ENCODE results near the gene SELENOK. TPM values are rescaled to one million over a fixed set of nuclear protein-coding genes. Genes with fewer than 3 reads are reported as not detected.
A peak's percentile ranks its signal among the peaks of the same experiment; 100 is the strongest.
"Not testable (repeated sequence)": the region's sequence is repeated elsewhere in the genome, so short reads cannot be mapped to it uniquely, and the experiment has no call there.

The SELENOK gene
- total and polyA plus RNA-seq, 4 donors = 44.0 to 115 (median 78.6) TPM

- intact Hi-C loops (cut with DNase I); H3K4me1 ChIP-seq (ENCODE audit: control insufficient read depth in 1 of 2, insufficient read depth in 2 of 2, low read length in 2 of 2); H3K27me3 ChIP-seq (ENCODE audit: control insufficient read depth in 1 of 2, insufficient read depth in 2 of 2, low read length in 1 of 2); H3K4me3 ChIP-seq (ENCODE audit: low read length in 2 of 2); H3K9me3 ChIP-seq (ENCODE audit: control insufficient read depth, low read length); H3K27ac ChIP-seq (ENCODE audit: low read depth in 1 of 2, low read length in 2 of 2); DNase-seq; ATAC-seq (ENCODE audit: low FRiP score); H3K36me3 ChIP-seq (ENCODE audit: control insufficient read depth in 1 of 2, insufficient read depth in 2 of 2, low read length in 1 of 2): not testable (repeated sequence)
- WGBS, 2 donors = 74 to 80% methylated on average over 26 to 30 of the region's 30 CpGs
Observed at GRCh38 chr3:53927208-53927872, 35.7 kb upstream of the SELENOK start.

- no peak overlapping the region for H3K27ac ChIP-seq (ENCODE audit: low read depth in 1 of 2, low read length in 2 of 2)
Observed at GRCh38 chr3:53921296-53921695, 29.6 kb upstream of the SELENOK start.

GRCh38 chr3:53919741-53920140, 28.1 kb upstream of the SELENOK start:
- Histone ChIP-seq H3K27ac (ENCODE audit: low read depth in 1 of 2, low read length in 2 of 2) (no peak overlapping the region), H3K9me3 (ENCODE audit: control insufficient read depth, low read length) (no peaks in the 10 kb centered on the region), H3K4me3 (ENCODE audit: low read length in 2 of 2) (no peak overlapping the region), H3K27me3 (ENCODE audit: control insufficient read depth in 1 of 2, insufficient read depth in 2 of 2, low read length in 1 of 2) (peaks cover 0 to 2% of the 10 kb centered on the region in 2 donors), H3K36me3 (ENCODE audit: control insufficient read depth in 1 of 2, insufficient read depth in 2 of 2, low read length in 1 of 2) (no peaks in the 10 kb centered on the region), H3K4me1 (ENCODE audit: control insufficient read depth in 1 of 2, insufficient read depth in 2 of 2, low read length in 2 of 2) (no peaks in the 10 kb centered on the region)
- ATAC-seq (ENCODE audit: low FRiP score) (no peak), DNase-seq (no peak)
- 88 to 91% methylated on average over 2 of the region's 2 CpGs for WGBS, 2 donors
- intact Hi-C loops (cut with DNase I) = no loop called here

More at GRCh38 chr3:53921296-53921695, 29.6 kb upstream of the SELENOK start:
- H3K9me3 ChIP-seq (ENCODE audit: control insufficient read depth, low read length) = no peaks in the 10 kb centered on the region
- ATAC-seq (ENCODE audit: low FRiP score) = no peak
- H3K4me1 ChIP-seq (ENCODE audit: control insufficient read depth in 1 of 2, insufficient read depth in 2 of 2, low read length in 2 of 2) = no peaks in the 10 kb centered on the region
- intact Hi-C loops (cut with DNase I) = no loop called here
- H3K4me3 ChIP-seq (ENCODE audit: low read length in 2 of 2) = no peak overlapping the region
- H3K27me3 ChIP-seq (ENCODE audit: control insufficient read depth in 1 of 2, insufficient read depth in 2 of 2, low read length in 1 of 2) = peaks cover 0 to 2% of the 10 kb centered on the region in 2 donors
- DNase-seq = no peak
- no peaks in the 10 kb centered on the region for H3K36me3 ChIP-seq (ENCODE audit: control insufficient read depth in 1 of 2, insufficient read depth in 2 of 2, low read length in 1 of 2)
- 57 to 58% methylated on average over 1 of the region's 1 CpG for WGBS, 2 donors

- intact Hi-C loops (cut with DNase I) = no loop called here
- Histone ChIP-seq H3K27me3 (ENCODE audit: control insufficient read depth in 1 of 2, insufficient read depth in 2 of 2, low read length in 1 of 2) (no peaks in the 10 kb centered on the region), H3K4me3 (ENCODE audit: low read length in 2 of 2) (no peak overlapping the region), H3K27ac (ENCODE audit: low read depth in 1 of 2, low read length in 2 of 2) (no peak overlapping the region), H3K36me3 (ENCODE audit: control insufficient read depth in 1 of 2, insufficient read depth in 2 of 2, low read length in 1 of 2) (no peaks in the 10 kb centered on the region), H3K9me3 (ENCODE audit: control insufficient read depth, low read length) (peaks cover 2% of the 10 kb centered on the region), H3K4me1 (ENCODE audit: control insufficient read depth in 1 of 2, insufficient read depth in 2 of 2, low read length in 2 of 2) (no peaks in the 10 kb centered on the region)
- DNase-seq (no peak), ATAC-seq (ENCODE audit: low FRiP score) (no peak)
- 90 to 93% methylated on average over 8 of the region's 8 CpGs for WGBS, 2 donors
Observed at GRCh38 chr3:53913401-53913800, 21.7 kb upstream of the SELENOK start.

GRCh38 chr3:53902711-53903110, 11.1 kb upstream of the SELENOK start:
- Histone ChIP-seq H3K36me3 (ENCODE audit: control insufficient read depth in 1 of 2, insufficient read depth in 2 of 2, low read length in 1 of 2) (no peaks in the 10 kb centered on the region), H3K27me3 (ENCODE audit: control insufficient read depth in 1 of 2, insufficient read depth in 2 of 2, low read length in 1 of 2) (no peaks in the 10 kb centered on the region), H3K27ac (ENCODE audit: low read depth in 1 of 2, low read length in 2 of 2) (no peak overlapping the region), H3K4me1 (ENCODE audit: control insufficient read depth in 1 of 2, insufficient read depth in 2 of 2, low read length in 2 of 2) (no peaks in the 10 kb centered on the region), H3K4me3 (ENCODE audit: low read length in 2 of 2) (no peak overlapping the region), H3K9me3 (ENCODE audit: control insufficient read depth, low read length) (no peaks in the 10 kb centered on the region)
- no peak for DNase-seq
- ATAC-seq (ENCODE audit: low FRiP score) = no peak
- WGBS, 2 donors = 76 to 80% methylated on average over 5 of the region's 5 CpGs
- intact Hi-C loops (cut with DNase I) = no loop called here

GRCh38 chr3:53902067-53902466, 10.4 kb upstream of the SELENOK start:
- Histone ChIP-seq H3K27me3 (ENCODE audit: control insufficient read depth in 1 of 2, insufficient read depth in 2 of 2, low read length in 1 of 2) (no peaks in the 10 kb centered on the region), H3K4me3 (ENCODE audit: low read length in 2 of 2) (no peak overlapping the region), H3K4me1 (ENCODE audit: control insufficient read depth in 1 of 2, insufficient read depth in 2 of 2, low read length in 2 of 2) (no peaks in the 10 kb centered on the region), H3K27ac (ENCODE audit: low read depth in 1 of 2, low read length in 2 of 2) (no peak overlapping the region), H3K36me3 (ENCODE audit: control insufficient read depth in 1 of 2, insufficient read depth in 2 of 2, low read length in 1 of 2) (no peaks in the 10 kb centered on the region), H3K9me3 (ENCODE audit: control insufficient read depth, low read length) (no peaks in the 10 kb centered on the region)
- intact Hi-C loops (cut with DNase I) = no loop called here
- WGBS, 2 donors = 0 to 4% methylated on average over 1 of the region's 1 CpG
- DNase-seq (no peak), ATAC-seq (ENCODE audit: low FRiP score) (no peak)

GRCh38 chr3:53900666-53901331, 9.1 kb upstream of the SELENOK start:
- no peaks in the 10 kb centered on the region for H3K36me3 ChIP-seq (ENCODE audit: control insufficient read depth in 1 of 2, insufficient read depth in 2 of 2, low read length in 1 of 2)
- H3K27ac ChIP-seq (ENCODE audit: low read depth in 1 of 2, low read length in 2 of 2) = no peak overlapping the region
- H3K4me1 ChIP-seq (ENCODE audit: control insufficient read depth in 1 of 2, insufficient read depth in 2 of 2, low read length in 2 of 2) = no peaks in the 10 kb centered on the region
- H3K9me3 ChIP-seq (ENCODE audit: control insufficient read depth, low read length) = no peaks in the 10 kb centered on the region
- no peak for DNase-seq
- no peak for ATAC-seq (ENCODE audit: low FRiP score)
- intact Hi-C loops (cut with DNase I) = no loop called here
- WGBS, 2 donors = 84 to 85% methylated on average over 2 of the region's 2 CpGs
- no peaks in the 10 kb centered on the region for H3K27me3 ChIP-seq (ENCODE audit: control insufficient read depth in 1 of 2, insufficient read depth in 2 of 2, low read length in 1 of 2)
- no peak overlapping the region for H3K4me3 ChIP-seq (ENCODE audit: low read length in 2 of 2)

- no peak overlapping the region for H3K27ac ChIP-seq (ENCODE audit: low read depth in 1 of 2, low read length in 2 of 2)
- WGBS, 2 donors = 50 to 57% methylated on average over 2 of the region's 2 CpGs
- DNase-seq = no peak
- no peaks in the 10 kb centered on the region for H3K4me1 ChIP-seq (ENCODE audit: control insufficient read depth in 1 of 2, insufficient read depth in 2 of 2, low read length in 2 of 2)
- intact Hi-C loops (cut with DNase I) = no loop called here
- no peak for ATAC-seq (ENCODE audit: low FRiP score)
- no peaks in the 10 kb centered on the region for H3K36me3 ChIP-seq (ENCODE audit: control insufficient read depth in 1 of 2, insufficient read depth in 2 of 2, low read length in 1 of 2)
- H3K4me3 ChIP-seq (ENCODE audit: low read length in 2 of 2) = no peak overlapping the region
- no peaks in the 10 kb centered on the region for H3K27me3 ChIP-seq (ENCODE audit: control insufficient read depth in 1 of 2, insufficient read depth in 2 of 2, low read length in 1 of 2)
- no peaks in the 10 kb centered on the region for H3K9me3 ChIP-seq (ENCODE audit: control insufficient read depth, low read length)
Observed at GRCh38 chr3:53899750-53900149, 8.1 kb upstream of the SELENOK start.

- H3K27me3 ChIP-seq (ENCODE audit: control insufficient read depth in 1 of 2, insufficient read depth in 2 of 2, low read length in 1 of 2) = no peaks in the 10 kb centered on the region
- H3K4me3 ChIP-seq (ENCODE audit: low read length in 2 of 2) = peak overlapping the region; percentile 23 to 37
- H3K27ac ChIP-seq (ENCODE audit: low read depth in 1 of 2, low read length in 2 of 2) = peak overlapping the region; percentile 69 to 79
- DNase-seq = no peak
- 42 to 54% methylated on average over 4 of the region's 4 CpGs for WGBS, 2 donors
- intact Hi-C loops (cut with DNase I) = loop anchor here in 1 of 2 donors (5.0 kb wide), 2 partner anchors 85 to 115 kb away; no protein-coding TSS in a partner anchor
- ATAC-seq (ENCODE audit: low FRiP score) = no peak
- H3K9me3 ChIP-seq (ENCODE audit: control insufficient read depth, low read length) = no peaks in the 10 kb centered on the region
- peaks cover 0 to 9% of the 10 kb centered on the region in 2 donors for H3K4me1 ChIP-seq (ENCODE audit: control insufficient read depth in 1 of 2, insufficient read depth in 2 of 2, low read length in 2 of 2)
- no peaks in the 10 kb centered on the region for H3K36me3 ChIP-seq (ENCODE audit: control insufficient read depth in 1 of 2, insufficient read depth in 2 of 2, low read length in 1 of 2)
Observed at GRCh38 chr3:53892286-53892637, 603 bp upstream of the SELENOK start.

Measured in aorta (tissue), 5 donors.